ENCODE data around the gene KTN1.
A peak's percentile ranks its signal among the peaks of the same experiment; 100 is the strongest.

Gene KTN1

DNA sequence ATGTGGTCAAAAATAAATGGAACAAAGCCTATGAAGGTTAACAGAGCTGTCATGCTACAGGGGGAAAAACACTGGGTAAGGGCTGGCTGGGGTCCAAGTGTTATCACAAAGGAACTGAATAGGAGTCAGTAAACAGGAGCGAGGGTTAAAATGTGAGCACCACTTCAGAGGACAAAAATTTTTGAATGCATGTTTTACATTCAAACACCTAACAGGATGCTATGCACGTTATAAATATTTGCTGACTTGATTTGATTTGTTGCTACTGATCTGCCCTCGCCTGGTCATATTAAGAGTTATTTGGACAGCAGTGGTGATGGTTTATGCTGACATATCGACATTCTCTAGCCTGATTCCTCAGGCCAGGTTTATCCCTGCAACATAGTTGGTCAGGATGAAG lies 7.4 kb upstream of the KTN1 start:
- no peak for DNase-seq

- DNase-seq: no peak
Measured at GRCh38 chr14:55574988-55575387, 5.0 kb upstream of the KTN1 start.

DNA sequence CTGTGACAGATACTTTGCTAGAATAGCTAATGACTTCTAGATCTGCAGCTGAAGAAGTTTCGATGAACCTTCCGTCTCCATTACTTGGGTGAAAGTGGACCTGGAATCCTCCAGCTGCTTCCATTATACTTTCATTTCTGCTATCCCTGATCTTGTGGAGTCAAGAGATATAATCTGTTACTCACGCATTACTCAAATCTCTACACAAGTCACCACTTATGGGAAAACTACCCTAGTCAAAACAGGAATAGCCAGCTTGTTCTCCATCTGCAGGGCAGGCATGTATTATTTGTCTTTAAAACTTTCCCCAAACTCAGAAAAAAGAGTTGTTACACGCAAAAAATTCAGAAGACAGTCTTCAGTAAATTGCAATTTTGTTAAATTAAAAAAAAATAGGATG lies 2.8 kb upstream of the KTN1 start:
- DNase-seq: no peak

- DNase-seq: no peak
Measured at GRCh38 chr14:55578511-55578910, 1.5 kb upstream of the KTN1 start.

DNA sequence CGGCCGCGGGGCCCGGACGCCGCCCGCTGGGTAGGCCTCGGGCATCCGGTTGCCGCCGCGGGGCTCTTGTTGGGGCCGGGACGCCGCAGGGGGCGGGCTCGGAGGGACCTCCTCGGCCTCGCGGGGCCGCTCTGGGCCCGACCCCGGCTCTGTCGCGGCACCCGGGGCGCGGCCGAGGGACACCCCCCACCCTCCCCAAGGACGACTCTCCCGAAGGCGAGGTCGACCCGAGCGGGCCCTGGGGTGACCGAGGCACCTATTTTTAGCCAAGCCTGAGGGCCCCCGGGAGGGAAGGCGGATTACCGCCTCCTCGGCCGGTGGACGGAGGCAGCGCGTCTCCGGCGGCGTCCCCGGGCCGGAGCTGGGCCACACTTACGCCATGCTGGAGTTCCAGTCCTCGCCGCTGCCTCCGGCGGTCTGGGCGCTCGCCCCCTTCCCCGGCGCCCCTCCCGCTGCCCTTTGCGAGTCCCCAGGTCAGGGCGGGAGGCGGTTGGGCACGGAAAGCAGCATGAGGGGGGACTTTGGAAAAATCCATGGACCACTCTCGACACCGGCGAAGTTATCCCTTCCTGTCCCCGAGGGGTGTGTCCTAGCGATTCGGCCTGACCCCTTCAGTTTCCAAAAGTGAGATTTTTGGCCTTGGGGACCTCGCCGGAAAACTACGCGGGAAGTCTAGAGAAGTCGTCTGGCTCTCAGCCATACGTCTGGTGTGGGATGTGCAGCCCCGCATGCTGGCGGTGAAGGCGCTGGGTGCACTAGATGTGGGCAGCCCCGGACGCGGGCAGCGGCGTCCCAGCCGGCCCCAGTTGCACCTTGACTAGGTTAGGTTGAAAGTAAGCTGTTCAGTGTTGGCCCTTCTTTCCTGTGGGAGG lies 699 bp downstream of the KTN1 start:
- DNase-seq: peak; percentile 38 to 69

DNA sequence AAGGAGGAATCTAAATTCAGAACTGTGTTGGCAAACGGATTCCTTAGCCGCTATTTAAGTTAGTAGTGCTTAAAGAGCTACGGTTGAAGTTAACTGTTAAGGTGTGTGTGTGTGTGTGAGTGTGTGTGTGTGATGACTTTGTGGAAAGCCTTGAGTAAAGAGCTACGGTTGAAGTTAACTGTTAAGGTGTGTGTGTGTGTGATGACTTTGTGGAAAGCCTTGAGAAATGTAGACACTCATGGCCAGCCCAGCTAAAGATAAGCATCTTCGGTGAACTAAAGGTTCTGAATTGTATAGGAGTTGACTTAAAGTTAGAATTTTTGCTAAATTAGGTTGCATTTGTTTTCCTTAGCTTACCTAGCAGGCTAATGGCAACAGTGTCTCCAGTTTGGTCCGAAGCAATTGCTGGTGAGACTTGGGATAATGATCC lies 1.4 kb downstream of the KTN1 start:
- DNase-seq: no peak

DNA sequence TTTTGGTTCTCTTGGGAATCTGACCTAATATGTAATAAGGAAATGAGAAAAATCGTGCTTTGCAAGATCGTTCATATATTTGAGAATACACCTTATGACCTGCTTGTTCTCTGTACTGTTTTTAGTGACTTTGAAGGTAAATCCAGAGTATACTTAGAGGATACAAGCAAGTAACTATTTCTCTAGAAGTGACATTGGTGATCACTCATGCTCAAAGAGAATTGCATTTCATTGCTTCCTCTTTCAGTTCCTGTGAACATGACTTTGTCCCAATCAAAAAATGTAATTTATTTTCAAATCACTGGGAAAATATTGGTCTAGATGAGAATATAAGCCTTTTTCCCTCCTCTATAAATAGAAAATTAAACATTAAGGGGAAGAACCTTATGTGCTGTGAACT lies 2.7 kb downstream of the KTN1 start:
- no peak for DNase-seq

GRCh38 chr14:55583942-55584468 lies 4.0 kb downstream of the KTN1 start:
- DNase-seq: no peak

GRCh38 chr14:55585854-55586253 lies 5.8 kb downstream of the KTN1 start:
- no peak for DNase-seq

DNA sequence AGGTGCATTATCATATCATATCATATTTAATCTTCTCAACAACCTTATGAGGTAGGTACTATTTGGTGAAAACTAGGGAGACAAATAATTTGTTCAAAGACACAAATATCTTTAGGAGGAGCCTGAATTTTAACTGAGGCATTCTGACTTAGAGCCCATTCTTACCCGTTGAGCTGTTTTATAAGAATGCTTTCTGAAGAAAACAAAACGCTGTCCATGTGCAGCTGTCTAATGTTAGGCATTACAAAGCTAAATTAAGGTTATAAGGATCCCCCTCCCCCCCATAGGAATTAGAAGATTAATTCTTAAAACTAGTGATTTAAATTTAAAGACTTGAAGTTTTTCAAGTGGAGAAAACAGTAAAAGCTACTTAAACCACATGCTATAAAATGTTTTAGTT lies 6.4 kb downstream of the KTN1 start:
- DNase-seq: no peak

GRCh38 chr14:55587847-55588246 lies 7.8 kb downstream of the KTN1 start:
- no peak for DNase-seq

DNA sequence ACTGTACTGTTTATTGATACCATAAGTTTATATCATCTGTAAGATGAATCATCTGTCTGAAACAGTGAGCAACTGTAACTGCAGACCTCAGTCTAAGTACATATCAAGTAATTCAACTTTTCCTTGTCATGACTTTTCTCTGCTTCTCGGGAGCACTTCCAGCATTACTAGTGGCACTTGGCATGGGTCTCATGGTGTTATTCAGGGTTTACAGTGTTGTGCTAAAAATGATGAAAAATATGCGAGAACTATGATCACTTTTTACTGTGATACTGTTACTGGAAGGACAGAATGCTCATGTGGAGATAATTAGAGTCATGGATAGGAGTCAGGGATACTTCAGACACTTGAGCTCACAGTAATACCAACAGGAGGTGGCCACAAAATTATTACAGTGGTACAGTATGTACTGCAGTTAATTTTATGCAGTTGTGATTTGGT lies 8.3 kb downstream of the KTN1 start:
- DNase-seq: no peak

GRCh38 chr14:55589171-55589570 lies 9.2 kb downstream of the KTN1 start:
- no peak for DNase-seq

- no peak for DNase-seq
Measured at GRCh38 chr14:55592436-55592835, 12.4 kb downstream of the KTN1 start.

DNA sequence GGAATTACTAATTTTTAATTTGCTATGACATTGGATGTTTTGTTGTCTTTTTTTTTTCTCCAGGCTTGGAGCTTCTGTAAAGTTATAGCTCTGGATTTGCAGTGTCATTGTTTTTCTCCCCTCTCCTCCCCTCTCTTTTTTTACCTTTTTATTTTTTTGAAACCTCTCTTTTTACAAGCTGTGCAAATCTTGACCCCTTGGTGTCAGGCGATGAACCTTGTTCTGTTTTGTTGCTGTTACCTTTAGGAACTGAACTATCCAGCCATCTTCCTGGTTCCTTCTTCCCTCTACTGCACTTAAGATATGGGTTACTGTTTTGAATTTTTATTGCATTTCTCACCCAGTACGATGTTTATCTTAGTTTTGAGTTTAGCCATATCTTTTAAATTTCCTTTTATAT lies 13.7 kb downstream of the KTN1 start:
- no peak for DNase-seq

- no peak for DNase-seq
Measured at GRCh38 chr14:55599250-55599879, 19.4 kb downstream of the KTN1 start.

DNA sequence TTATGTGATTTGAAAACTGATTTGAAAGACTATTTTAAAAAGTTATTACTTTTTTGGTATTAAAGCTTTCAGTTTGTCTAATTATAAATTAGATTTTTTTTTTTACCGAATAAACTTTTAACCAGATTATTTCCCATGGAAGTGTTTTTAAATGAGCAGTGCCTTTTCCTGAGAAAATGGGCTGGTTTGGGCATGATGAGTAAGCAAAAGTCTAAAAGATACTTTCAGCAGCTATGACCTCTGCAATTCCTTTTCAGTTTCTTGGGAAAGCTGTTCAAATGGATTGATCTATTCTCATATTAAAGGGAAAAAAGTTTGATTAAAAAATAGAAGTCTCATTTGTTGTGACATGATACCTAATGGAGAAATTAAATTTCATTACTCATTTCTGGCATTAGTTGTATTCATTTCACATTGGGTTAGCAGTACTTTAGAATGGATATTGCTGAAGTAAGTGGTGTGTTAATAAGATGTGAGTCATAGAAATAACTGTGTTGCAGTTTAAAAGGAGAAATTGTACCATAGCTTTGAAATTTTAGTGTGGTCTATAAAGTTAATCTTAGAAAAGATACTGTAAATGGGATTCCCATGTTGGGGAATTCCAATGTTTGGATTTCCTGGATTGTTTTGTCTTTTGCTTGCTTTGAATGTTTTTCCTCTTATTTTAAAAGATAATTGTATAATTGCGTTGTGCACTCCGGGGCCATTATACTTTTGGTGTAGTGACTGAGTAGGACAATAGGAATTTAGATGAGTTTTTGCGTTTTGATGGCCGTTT lies 21.0 kb downstream of the KTN1 start:
- no peak for DNase-seq

DNA sequence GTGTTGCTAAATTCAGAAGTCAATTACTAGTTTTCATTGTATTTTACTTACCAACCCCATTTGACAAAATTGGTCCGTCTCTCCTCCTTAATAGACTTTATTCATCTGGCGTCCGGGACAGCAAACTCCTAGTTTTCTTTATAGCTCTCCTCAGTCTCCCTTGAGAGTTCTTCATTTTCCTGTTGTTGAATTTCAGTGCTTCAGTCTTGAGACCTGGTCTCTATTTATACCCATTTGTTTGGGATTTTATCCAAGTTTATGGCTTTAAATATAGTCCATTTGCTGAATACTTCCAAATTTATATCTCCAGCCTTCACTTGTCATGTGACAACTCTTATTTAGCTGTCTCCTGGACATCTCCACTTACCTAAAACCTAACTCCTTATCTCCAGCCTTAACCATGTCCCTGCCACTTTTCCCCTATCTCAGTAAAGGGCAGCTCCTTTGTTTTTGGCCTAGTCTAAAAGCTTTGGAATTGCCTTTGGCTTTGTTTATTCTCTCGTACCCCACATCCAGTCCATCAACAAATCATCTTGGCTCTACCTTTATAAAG lies 23.5 kb downstream of the KTN1 start:
- no peak for DNase-seq

DNA sequence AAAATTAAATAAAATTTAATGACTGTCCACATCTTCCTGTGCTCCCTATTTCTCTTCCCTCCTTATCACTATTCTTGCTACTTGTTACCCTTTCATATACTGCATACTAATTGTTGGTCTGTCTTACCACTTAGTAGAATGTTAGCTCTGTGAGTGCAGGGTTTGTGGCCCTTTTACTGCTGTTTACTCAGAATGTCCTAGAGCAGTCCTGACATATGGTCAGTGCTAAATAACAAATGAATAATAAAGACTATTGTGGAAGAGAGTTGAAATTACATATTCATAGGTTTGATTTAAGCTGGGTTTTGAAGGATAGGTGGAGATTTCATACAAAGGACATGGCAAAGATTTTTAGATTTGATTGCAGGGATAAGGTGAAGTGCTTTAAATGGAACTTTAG lies 24.5 kb downstream of the KTN1 start:
- no peak for DNase-seq

- no peak for DNase-seq
Measured at GRCh38 chr14:55604900-55605418, 25.0 kb downstream of the KTN1 start.

DNA sequence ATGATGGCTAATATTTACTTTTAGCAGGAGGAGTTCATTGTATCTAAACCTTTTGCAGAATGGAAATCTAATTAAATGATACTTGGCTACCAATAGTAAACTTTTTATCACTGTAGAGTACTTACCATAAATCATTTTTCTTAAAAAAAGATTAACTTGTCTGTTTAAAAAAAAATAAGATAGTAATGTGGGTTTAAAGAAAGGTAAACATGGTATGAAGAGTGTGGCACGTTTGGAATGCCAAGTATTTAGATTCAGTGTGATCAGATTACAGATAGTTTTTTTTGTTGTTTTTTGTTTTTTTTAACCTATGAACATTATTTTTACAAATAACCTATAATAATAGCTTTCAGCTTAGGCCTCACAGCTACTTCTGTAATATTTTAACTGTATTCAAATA lies 25.8 kb downstream of the KTN1 start:
- no peak for DNase-seq

DNA sequence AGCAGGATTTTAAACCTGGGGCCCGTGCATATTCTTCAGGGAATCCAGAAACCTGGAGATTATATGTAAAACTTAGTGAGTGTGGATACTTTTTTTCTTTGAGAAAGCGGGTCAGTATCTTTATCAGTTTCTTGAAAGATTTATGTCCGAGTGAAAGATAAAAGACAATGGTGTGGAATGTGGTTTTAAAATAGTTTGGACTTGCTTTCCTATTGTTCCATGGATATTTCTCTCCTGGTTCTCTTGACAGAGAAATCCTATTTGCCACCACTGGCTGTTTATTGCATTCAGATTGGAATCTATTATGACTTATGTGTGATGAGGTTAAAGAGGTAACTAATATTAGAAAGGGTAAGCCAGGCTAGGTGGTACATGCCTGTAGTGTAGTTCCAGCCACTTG lies 27.4 kb downstream of the KTN1 start:
- DNase-seq: no peak

DNA sequence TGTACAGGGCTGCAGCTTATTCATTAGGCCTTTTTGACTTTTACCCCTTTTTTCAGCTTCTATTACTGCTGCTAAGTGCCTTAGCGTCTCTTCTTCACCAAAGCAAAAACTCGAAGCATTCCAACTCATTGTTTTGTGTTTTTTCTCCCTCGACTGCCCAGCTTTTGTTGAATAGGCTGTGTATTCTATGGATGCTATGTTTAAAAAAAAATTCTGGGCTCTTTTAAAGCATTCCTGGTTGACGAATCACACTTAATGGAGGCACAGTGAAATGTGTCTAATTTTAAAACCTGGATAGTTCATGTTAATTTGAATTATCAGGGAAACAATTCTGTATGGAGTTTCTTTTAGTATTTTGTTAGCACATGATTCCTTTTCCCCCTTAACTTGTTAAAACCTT lies 29.7 kb downstream of the KTN1 start:
- DNase-seq: no peak
